Liver (tissue), 3 donors: ENCODE results near the gene ANXA6.

ENCODE experiments used
- JUND ChIP-seq, 2 donors: IDR thresholded peaks; 2 replicates each; pipeline ENCODE4 v1.6.1; 2016; ENCODE audit warnings: antibody characterized with exemption in 2 of 2
- RAD21 ChIP-seq, 2 donors: IDR thresholded peaks; 2 replicates each; pipeline ENCODE4 v1.6.1; 2016; ENCODE audit warnings: antibody characterized with exemption in 2 of 2, mild to moderate bottlenecking in 2 of 2
- SP1 ChIP-seq: IDR thresholded peaks from 2 replicates; pipeline ENCODE4 v1.6.1; 2018; ENCODE audit warnings: antibody characterized with exemption, mild to moderate bottlenecking
- TF ChIP-seq, protein P1 (sequence below): fragments of 150-350 bp; IDR thresholded peaks from 2 replicates; pipeline ENCODE4 v1.5.1; 2017; ENCODE audit warnings: improper control_type of control experiment, low read depth, low read length; ENCODE audit not compliant: missing input control
- TF ChIP-seq, protein P2 (sequence below): IDR thresholded peaks from 2 replicates; pipeline ENCODE4 v1.6.1; 2016; ENCODE audit warnings: antibody characterized with exemption
- donor health status: healthy.
- donor health status: healthy.

DNA sequence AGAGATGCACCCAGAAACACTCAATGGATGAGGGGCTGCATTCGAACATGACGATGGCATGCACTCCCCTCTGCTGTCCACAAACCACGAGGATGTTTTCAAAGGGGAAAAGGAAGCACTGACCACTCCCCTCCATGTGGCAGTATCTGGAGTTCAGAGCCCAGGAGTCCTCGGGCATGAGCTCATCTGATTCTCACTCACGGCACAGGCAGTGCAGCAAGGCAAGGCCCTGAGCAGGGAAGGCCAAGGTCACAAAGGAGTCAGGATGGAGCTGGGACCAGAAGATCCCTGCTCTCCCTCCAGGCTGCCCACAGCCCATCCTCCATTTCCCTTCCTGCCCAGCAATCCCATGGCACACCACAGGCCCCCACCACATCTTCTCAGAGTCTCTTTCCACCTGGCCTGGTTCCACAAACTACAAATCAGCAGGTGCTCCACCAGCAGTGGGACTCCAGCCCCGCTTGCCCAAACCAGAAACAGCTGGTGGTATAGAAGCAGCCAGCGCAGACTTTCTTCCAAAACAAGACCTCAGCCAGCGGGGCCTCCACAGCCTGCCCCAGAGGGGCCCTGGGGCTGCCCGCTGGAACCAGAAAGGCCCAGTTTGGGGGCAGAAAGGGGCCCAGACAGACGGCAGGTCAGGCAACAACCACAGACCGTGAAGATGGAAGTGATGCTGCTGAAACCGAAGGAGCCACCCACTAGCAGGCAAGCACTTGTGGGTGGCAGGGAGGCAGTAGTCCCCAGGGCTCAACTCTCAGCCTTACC is 89.0 kb downstream of the ANXA6 start:
- TF ChIP-seq, protein P1, sequence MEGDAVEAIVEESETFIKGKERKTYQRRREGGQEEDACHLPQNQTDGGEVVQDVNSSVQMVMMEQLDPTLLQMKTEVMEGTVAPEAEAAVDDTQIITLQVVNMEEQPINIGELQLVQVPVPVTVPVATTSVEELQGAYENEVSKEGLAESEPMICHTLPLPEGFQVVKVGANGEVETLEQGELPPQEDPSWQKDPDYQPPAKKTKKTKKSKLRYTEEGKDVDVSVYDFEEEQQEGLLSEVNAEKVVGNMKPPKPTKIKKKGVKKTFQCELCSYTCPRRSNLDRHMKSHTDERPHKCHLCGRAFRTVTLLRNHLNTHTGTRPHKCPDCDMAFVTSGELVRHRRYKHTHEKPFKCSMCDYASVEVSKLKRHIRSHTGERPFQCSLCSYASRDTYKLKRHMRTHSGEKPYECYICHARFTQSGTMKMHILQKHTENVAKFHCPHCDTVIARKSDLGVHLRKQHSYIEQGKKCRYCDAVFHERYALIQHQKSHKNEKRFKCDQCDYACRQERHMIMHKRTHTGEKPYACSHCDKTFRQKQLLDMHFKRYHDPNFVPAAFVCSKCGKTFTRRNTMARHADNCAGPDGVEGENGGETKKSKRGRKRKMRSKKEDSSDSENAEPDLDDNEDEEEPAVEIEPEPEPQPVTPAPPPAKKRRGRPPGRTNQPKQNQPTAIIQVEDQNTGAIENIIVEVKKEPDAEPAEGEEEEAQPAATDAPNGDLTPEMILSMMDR = no peak
- TF ChIP-seq, protein P2, sequence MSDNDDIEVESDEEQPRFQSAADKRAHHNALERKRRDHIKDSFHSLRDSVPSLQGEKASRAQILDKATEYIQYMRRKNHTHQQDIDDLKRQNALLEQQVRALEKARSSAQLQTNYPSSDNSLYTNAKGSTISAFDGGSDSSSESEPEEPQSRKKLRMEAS = no peak
- no peak for TF ChIP-seq SP1
- TF ChIP-seq RAD21 (IDR thresholded peaks at IDR 0.05) = no peak
- TF ChIP-seq JUND (IDR thresholded peaks at IDR 0.05) = no peak
